DND-41 (cell line): ENCODE data around the gene LRRN2.

Experiments used
- ATAC-seq: fragments of 200-7000 bp; cut with Tn5 transposase; 3 replicates; pipeline ENCODE4 v1.9.1; 2021; ENCODE audit warnings: low read depth; ENCODE audit not compliant: insufficient read depth
- DNase-seq: peaks from one replicate; pipeline ENCODE4 v3.0.0-alpha.2; 2020
- H2AFZ ChIP-seq: 2 replicates; pipeline ENCODE4 v1.6.0; 2012; ENCODE audit warnings: low read depth, low read length
- H3K27ac ChIP-seq: 2 replicates; pipeline ENCODE4 v1.5.1; 2012; ENCODE audit warnings: low read length, inconsistent platforms
- H3K27me3 ChIP-seq: fragments of 200-600 bp; sonication (generic); 2 replicates; pipeline ENCODE4 v1.6.0; 2012; ENCODE audit warnings: low read length, mild to moderate bottlenecking, inconsistent platforms; ENCODE audit not compliant: insufficient read depth, poor library complexity
- H3K36me3 ChIP-seq: 2 replicates; pipeline ENCODE4 v1.5.1; 2012; ENCODE audit warnings: low read length, inconsistent platforms; ENCODE audit not compliant: insufficient read depth
- H3K4me1 ChIP-seq: 2 replicates; pipeline ENCODE4 v1.5.1; 2012; ENCODE audit warnings: mild to moderate bottlenecking, low read length; ENCODE audit not compliant: insufficient read depth
- H3K4me2 ChIP-seq: 2 replicates; pipeline ENCODE4 v1.6.0; 2012; ENCODE audit warnings: mild to moderate bottlenecking, moderate library complexity, low read length, inconsistent platforms; ENCODE audit not compliant: insufficient read depth
- H3K4me3 ChIP-seq, 2 experiments: fragments of 200-600 bp in 1 of 2; shearing (Covaris generic) in 1 of 2; 2 replicates each; pipeline ENCODE4 v1.5.1; 2012 to 2016; ENCODE audit warnings: inconsistent platforms in 2 of 2, low read length in 2 of 2, mild to moderate bottlenecking in 2 of 2, low read depth in 1 of 2, moderate library complexity in 1 of 2
- H3K79me2 ChIP-seq: 2 replicates; pipeline ENCODE4 v1.6.0; 2012; ENCODE audit warnings: low read length, inconsistent platforms; ENCODE audit not compliant: insufficient read depth
- H3K9ac ChIP-seq: 2 replicates; pipeline ENCODE4 v1.6.0; 2012; ENCODE audit warnings: low read depth, mild to moderate bottlenecking, inconsistent platforms, low read length, moderate library complexity
- H3K9me3 ChIP-seq: 2 replicates; pipeline ENCODE4 v1.5.1; 2012; ENCODE audit warnings: low read length, moderate library complexity, mild to moderate bottlenecking, inconsistent platforms; ENCODE audit not compliant: insufficient read depth, severe bottlenecking
- H4K20me1 ChIP-seq: 2 replicates; pipeline ENCODE4 v1.6.0; 2012; ENCODE audit warnings: low read length; ENCODE audit not compliant: insufficient read depth
- CTCF ChIP-seq: IDR thresholded peaks from 2 replicates; pipeline ENCODE4 v1.5.1; 2012; ENCODE audit warnings: borderline replicate concordance, low read length, moderate library complexity, mild to moderate bottlenecking; ENCODE audit not compliant: poor library complexity, severe bottlenecking; ENCODE audit errors: extremely low read depth
- EZH2 ChIP-seq: IDR thresholded peaks from 3 replicates; pipeline ENCODE4 v1.6.1; 2012; ENCODE audit warnings: borderline replicate concordance, low read depth, mild to moderate bottlenecking, moderate library complexity, low read length, inconsistent platforms; ENCODE audit not compliant: severe bottlenecking

LRRN2 gene

GRCh38 chr1:204703268-204703664 lies 17.7 kb upstream of the LRRN2 start:
- peaks cover 4% of the 10 kb centered on the region; the same call in 1 of the 2 replicates for H4K20me1 ChIP-seq

DNA sequence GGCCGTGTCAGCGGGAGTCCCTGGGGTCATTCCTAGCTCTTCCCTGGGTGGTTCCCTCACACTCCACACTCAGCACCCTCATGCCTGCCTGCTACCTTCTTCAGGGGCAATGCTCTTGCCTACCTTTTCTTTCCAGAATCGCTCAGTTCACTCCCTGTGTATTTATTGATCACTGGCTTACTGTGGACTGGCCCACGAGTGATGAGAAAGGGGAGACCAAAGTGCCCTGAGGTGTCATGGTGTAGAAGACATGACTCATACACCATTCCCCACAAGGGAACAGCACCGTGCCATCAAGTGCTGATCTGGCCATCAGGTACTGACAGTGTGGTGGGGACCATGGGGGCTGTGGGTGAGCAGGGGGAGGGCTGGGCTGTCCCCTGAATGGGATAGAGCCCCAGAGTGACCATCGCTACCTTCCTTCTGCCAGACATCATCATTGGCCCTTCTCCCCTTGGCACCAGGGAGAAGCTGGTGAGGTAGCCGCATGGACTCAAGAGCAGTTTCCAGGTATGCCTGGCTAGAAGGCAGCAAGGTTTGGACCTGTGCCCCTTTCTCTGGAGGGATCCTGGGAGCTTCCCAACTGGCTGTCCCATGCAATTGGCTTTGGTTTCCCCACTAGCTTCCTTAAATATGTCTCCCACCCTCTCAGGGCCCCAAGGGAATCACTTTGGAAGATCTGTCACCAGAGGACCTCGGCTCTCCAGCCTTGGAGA lies 17.2 kb upstream of the LRRN2 start:
- H4K20me1 ChIP-seq = peaks cover 4% of the 10 kb centered on the region; the same call in 1 of the 2 replicates
- H3K27me3 ChIP-seq = peaks cover 10% of the 10 kb centered on the region
- H3K4me3 ChIP-seq = no peak overlapping the region
- H3K4me1 ChIP-seq = no peaks in the 10 kb centered on the region
- TF ChIP-seq EZH2 (no peak), CTCF (no peak)
- no peak overlapping the region for H3K27ac ChIP-seq
- H3K4me2 ChIP-seq = no peak overlapping the region
- H3K9me3 ChIP-seq = no peaks in the 10 kb centered on the region
- DNase-seq (no peak), ATAC-seq (no peak)
- no peak overlapping the region for H2AFZ ChIP-seq
- no peaks in the 10 kb centered on the region for H3K79me2 ChIP-seq
- H3K9ac ChIP-seq = no peak overlapping the region
- no peaks in the 10 kb centered on the region for H3K36me3 ChIP-seq

More at GRCh38 chr1:204703268-204703664, 17.7 kb upstream of the LRRN2 start:
- Histone ChIP-seq H3K27me3 (peaks cover 10% of the 10 kb centered on the region), H3K4me2 (no peak overlapping the region), H3K79me2 (no peaks in the 10 kb centered on the region), H3K9me3 (no peaks in the 10 kb centered on the region), H3K36me3 (no peaks in the 10 kb centered on the region), H3K9ac (no peak overlapping the region), H3K4me1 (no peaks in the 10 kb centered on the region), H3K4me3 (no peak overlapping the region), H2AFZ (no peak overlapping the region), H3K27ac (no peak overlapping the region)
- no peak for ATAC-seq
- TF ChIP-seq CTCF = no peak
- no peak for TF ChIP-seq EZH2
- no peak for DNase-seq

DNA sequence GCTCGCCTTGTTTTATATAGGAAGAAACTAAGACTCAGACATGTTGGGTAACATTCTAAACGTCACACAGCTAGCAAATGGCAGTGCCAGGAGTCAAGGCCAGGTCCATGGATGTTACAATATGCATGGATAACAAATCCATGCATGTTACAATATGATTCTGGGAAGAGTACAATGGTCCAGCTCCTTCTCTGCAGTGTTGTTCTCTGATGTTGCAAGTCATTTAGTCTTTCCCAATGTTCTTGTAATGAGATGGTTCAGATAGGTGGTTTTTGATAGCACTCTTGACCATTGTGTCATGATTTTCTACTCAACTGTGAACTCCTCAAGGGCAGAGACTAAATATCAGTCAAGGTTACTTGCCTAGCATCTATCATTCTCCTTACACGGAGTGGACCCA lies 15.7 kb upstream of the LRRN2 start:
- H3K27ac ChIP-seq = no peak overlapping the region
- H3K79me2 ChIP-seq = no peaks in the 10 kb centered on the region
- H3K4me3 ChIP-seq = no peak overlapping the region
- no peak overlapping the region for H3K9ac ChIP-seq
- peaks cover 15% of the 10 kb centered on the region for H3K27me3 ChIP-seq
- H3K4me2 ChIP-seq = no peak overlapping the region
- H4K20me1 ChIP-seq = no peaks in the 10 kb centered on the region
- no peak overlapping the region for H2AFZ ChIP-seq
- H3K4me1 ChIP-seq = no peaks in the 10 kb centered on the region
- H3K9me3 ChIP-seq = no peaks in the 10 kb centered on the region
- no peak for TF ChIP-seq EZH2
- TF ChIP-seq CTCF = no peak
- no peaks in the 10 kb centered on the region for H3K36me3 ChIP-seq
- ATAC-seq (no peak), DNase-seq (no peak)

GRCh38 chr1:204697893-204698292 lies 12.4 kb upstream of the LRRN2 start:
- H3K4me1 ChIP-seq = no peaks in the 10 kb centered on the region
- no peak overlapping the region for H3K9ac ChIP-seq
- no peak overlapping the region for H3K27ac ChIP-seq
- no peaks in the 10 kb centered on the region for H3K79me2 ChIP-seq
- TF ChIP-seq CTCF = no peak
- no peak for TF ChIP-seq EZH2
- H3K27me3 ChIP-seq = peaks cover 30% of the 10 kb centered on the region
- no peak overlapping the region for H3K4me3 ChIP-seq
- no peak for ATAC-seq
- no peak overlapping the region for H3K4me2 ChIP-seq
- no peak overlapping the region for H2AFZ ChIP-seq
- no peaks in the 10 kb centered on the region for H3K9me3 ChIP-seq
- no peak for DNase-seq
- no peaks in the 10 kb centered on the region for H4K20me1 ChIP-seq
- no peaks in the 10 kb centered on the region for H3K36me3 ChIP-seq
